Spinal cord (tissue), 10 donors: ENCODE measurements around the gene WWOX. TPM values are rescaled to one million over a fixed set of nuclear protein-coding genes. Genes with fewer than 3 reads are reported as not detected.

ENCODE experiments used
- DNase-seq, 6 donors: peaks; one replicate each; pipeline versions ENCODE4 v3.0.0 to v3.0.0-alpha.2; 2013 to 2015; ENCODE audit warnings: low spot score in 6 of 6, low read depth in 4 of 6
- H3K27ac ChIP-seq: one replicate; pipeline ENCODE4 v1.5.1; 2013; ENCODE audit warnings: low read depth, low read length, control low read depth
- H3K27me3 ChIP-seq: one replicate; pipeline ENCODE4 v1.6.1; 2013; ENCODE audit warnings: low read length; ENCODE audit not compliant: control insufficient read depth, insufficient read depth
- H3K36me3 ChIP-seq: one replicate; pipeline ENCODE4 v1.6.1; 2013; ENCODE audit warnings: low read length; ENCODE audit not compliant: control insufficient read depth, insufficient read depth
- H3K4me1 ChIP-seq: one replicate; pipeline ENCODE4 v1.6.1; 2013; ENCODE audit warnings: low read length; ENCODE audit not compliant: control insufficient read depth, insufficient read depth
- H3K4me3 ChIP-seq: one replicate; pipeline ENCODE4 v1.5.1; 2013; ENCODE audit warnings: low read depth, low read length, control low read depth
- H3K9me3 ChIP-seq: one replicate; pipeline ENCODE4 v1.6.1; 2013; ENCODE audit warnings: low read length; ENCODE audit not compliant: control insufficient read depth, insufficient read depth
- WGBS: methylation state at CpG from one replicate; pipeline ENCODE4 v1.1.5; 2013; ENCODE audit warnings: missing lambda C conversion rate; ENCODE audit not compliant: insufficient coverage; 5-methylcytosine and 5-hydroxymethylcytosine counted together
- polyA plus RNA-seq, 2 donors: library from polyadenylated mRNA; unstranded; fragments of 120-200 nt; gene quantifications; one replicate each; pipeline ENCODE4 v1.2.1, GENCODE V29; 2013; ENCODE audit not compliant: insufficient read length in 2 of 2
- total RNA-seq, 2 donors: library from RNA; depleted of rRNA in 1 of 2; stranded (reverse); fragments of 120-200 nt in 1 of 2; fragments of >200 nt in 1 of 2; gene quantifications; one replicate each; pipeline versions ENCODE4 v1.2.3 to v1.2.4, GENCODE V29; 2013 to 2014
- donor health status: healthy.

The WWOX gene
- total and polyA plus RNA-seq, 4 donors, result 27.5 to 51.5 (median 32.5) TPM

- H3K27me3 ChIP-seq, result no peaks in the 10 kb centered on the region
- no peak overlapping the region for H3K27ac ChIP-seq
- no peaks in the 10 kb centered on the region for H3K4me1 ChIP-seq
- WGBS, result no CpG with 5 or more reads among the region's 5 CpGs
- no peaks in the 10 kb centered on the region for H3K36me3 ChIP-seq
- no peaks in the 10 kb centered on the region for H3K9me3 ChIP-seq
- no peak overlapping the region for H3K4me3 ChIP-seq
- no peak for DNase-seq
Observed at GRCh38 chr16:78399384-78399783, 299.9 kb downstream of the WWOX start.

- Histone ChIP-seq H3K9me3 (no peaks in the 10 kb centered on the region), H3K4me1 (no peaks in the 10 kb centered on the region), H3K36me3 (no peaks in the 10 kb centered on the region), H3K27ac (no peak overlapping the region), H3K27me3 (no peaks in the 10 kb centered on the region), H3K4me3 (no peak overlapping the region)
- no CpG with 5 or more reads among the region's 3 CpGs for WGBS
- DNase-seq, result no peak
Observed at GRCh38 chr16:78402833-78403232, 303.4 kb downstream of the WWOX start.

- H3K9me3 ChIP-seq, result peaks cover 4% of the 10 kb centered on the region
- no peaks in the 10 kb centered on the region for H3K36me3 ChIP-seq
- DNase-seq, result no peak
- H3K27me3 ChIP-seq, result no peaks in the 10 kb centered on the region
- no CpG with 5 or more reads among the region's 3 CpGs for WGBS
- H3K4me3 ChIP-seq, result no peak overlapping the region
- no peak overlapping the region for H3K27ac ChIP-seq
- no peaks in the 10 kb centered on the region for H3K4me1 ChIP-seq
Observed at GRCh38 chr16:78405040-78405439, 305.6 kb downstream of the WWOX start.

GRCh38 chr16:78405833-78406232 lies 306.4 kb downstream of the WWOX start:
- 100% methylated on average over 2 of the region's 7 CpGs for WGBS
- Histone ChIP-seq H3K27me3 (no peaks in the 10 kb centered on the region), H3K27ac (no peak overlapping the region)

GRCh38 chr16:78407191-78407590 lies 307.7 kb downstream of the WWOX start:
- no peak overlapping the region for H3K4me3 ChIP-seq
- no peaks in the 10 kb centered on the region for H3K36me3 ChIP-seq
- peaks cover 4% of the 10 kb centered on the region for H3K9me3 ChIP-seq
- no peak overlapping the region for H3K27ac ChIP-seq
- no peaks in the 10 kb centered on the region for H3K27me3 ChIP-seq
- no peaks in the 10 kb centered on the region for H3K4me1 ChIP-seq
- DNase-seq, result peak in 1 of 6 donors; percentile 59

More at GRCh38 chr16:78405833-78406232, 306.4 kb downstream of the WWOX start:
- DNase-seq, result no peak
- Histone ChIP-seq H3K9me3 (peaks cover 4% of the 10 kb centered on the region), H3K4me3 (no peak overlapping the region), H3K4me1 (no peaks in the 10 kb centered on the region), H3K36me3 (no peaks in the 10 kb centered on the region)

- Histone ChIP-seq H3K27me3 (no peaks in the 10 kb centered on the region), H3K27ac (no peak overlapping the region), H3K4me1 (no peaks in the 10 kb centered on the region), H3K9me3 (no peaks in the 10 kb centered on the region), H3K4me3 (no peak overlapping the region), H3K36me3 (no peaks in the 10 kb centered on the region)
- WGBS, result 91% methylated on average over 3 of the region's 3 CpGs
- DNase-seq, result no peak
Observed at GRCh38 chr16:78413651-78414050, 314.2 kb downstream of the WWOX start.

GRCh38 chr16:78415013-78415412 lies 315.6 kb downstream of the WWOX start:
- Histone ChIP-seq H3K9me3 (no peaks in the 10 kb centered on the region), H3K4me3 (no peak overlapping the region), H3K36me3 (no peaks in the 10 kb centered on the region), H3K27ac (no peak overlapping the region), H3K4me1 (no peaks in the 10 kb centered on the region), H3K27me3 (no peaks in the 10 kb centered on the region)
- no peak for DNase-seq
- no CpG with 5 or more reads among the region's 5 CpGs for WGBS

- H3K4me3 ChIP-seq, result no peak overlapping the region
- no peaks in the 10 kb centered on the region for H3K36me3 ChIP-seq
- no peaks in the 10 kb centered on the region for H3K4me1 ChIP-seq
- H3K27me3 ChIP-seq, result no peaks in the 10 kb centered on the region
- WGBS, result no CpG with 5 or more reads among the region's 1 CpG
- no peaks in the 10 kb centered on the region for H3K9me3 ChIP-seq
- no peak overlapping the region for H3K27ac ChIP-seq
- no peak for DNase-seq
Observed at GRCh38 chr16:78415669-78416068, 316.2 kb downstream of the WWOX start.

- no peaks in the 10 kb centered on the region for H3K9me3 ChIP-seq
- no peaks in the 10 kb centered on the region for H3K4me1 ChIP-seq
- H3K4me3 ChIP-seq, result no peak overlapping the region
- DNase-seq, result no peak
- H3K36me3 ChIP-seq, result no peaks in the 10 kb centered on the region
- no peaks in the 10 kb centered on the region for H3K27me3 ChIP-seq
- no peak overlapping the region for H3K27ac ChIP-seq
Observed at GRCh38 chr16:78416400-78416799, 316.9 kb downstream of the WWOX start.

- Histone ChIP-seq H3K4me1 (no peaks in the 10 kb centered on the region), H3K27ac (no peak overlapping the region), H3K9me3 (no peaks in the 10 kb centered on the region), H3K36me3 (no peaks in the 10 kb centered on the region), H3K4me3 (no peak overlapping the region), H3K27me3 (no peaks in the 10 kb centered on the region)
- 100% methylated on average over 1 of the region's 3 CpGs for WGBS
- DNase-seq, result no peak
Observed at GRCh38 chr16:78421181-78421708, 321.8 kb downstream of the WWOX start.
